Measurements from ENCODE around the gene CLEC4C. TPM values are rescaled to one million over a fixed set of nuclear protein-coding genes. Genes with fewer than 3 reads are reported as not detected.
A peak's percentile ranks its signal among the peaks of the same experiment; 100 is the strongest.

Gene CLEC4C
- total and polyA plus RNA-seq, 10 of the 15 experiments (the other 5 are each of a cell fraction or from before 2014, with no cell fraction given), result 0.38 to 12.2 (median 4.6) TPM

GRCh38 chr12:7750350-7750749 is 3.2 kb upstream of the CLEC4C start:
- no peak for TF ChIP-seq SUZ12 (IDR thresholded peaks at IDR 0.05; ENCODE audit: unreplicated experiment)
- TF ChIP-seq, protein P1, sequence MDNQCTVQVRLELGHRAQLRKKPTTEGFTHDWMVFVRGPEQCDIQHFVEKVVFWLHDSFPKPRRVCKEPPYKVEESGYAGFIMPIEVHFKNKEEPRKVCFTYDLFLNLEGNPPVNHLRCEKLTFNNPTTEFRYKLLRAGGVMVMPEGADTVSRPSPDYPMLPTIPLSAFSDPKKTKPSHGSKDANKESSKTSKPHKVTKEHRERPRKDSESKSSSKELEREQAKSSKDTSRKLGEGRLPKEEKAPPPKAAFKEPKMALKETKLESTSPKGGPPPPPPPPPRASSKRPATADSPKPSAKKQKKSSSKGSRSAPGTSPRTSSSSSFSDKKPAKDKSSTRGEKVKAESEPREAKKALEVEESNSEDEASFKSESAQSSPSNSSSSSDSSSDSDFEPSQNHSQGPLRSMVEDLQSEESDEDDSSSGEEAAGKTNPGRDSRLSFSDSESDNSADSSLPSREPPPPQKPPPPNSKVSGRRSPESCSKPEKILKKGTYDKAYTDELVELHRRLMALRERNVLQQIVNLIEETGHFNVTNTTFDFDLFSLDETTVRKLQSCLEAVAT (IDR thresholded peaks at IDR 0.05), result no peak
- no peak for TF ChIP-seq NKRF (conservative IDR thresholded peaks at IDR 0.05)
- TF ChIP-seq E2F4 (IDR thresholded peaks at IDR 0.05; ENCODE audit: low read depth, low read length), result no peak
- TF ChIP-seq NBN (IDR thresholded peaks at IDR 0.05), result no peak
- no peak for TF ChIP-seq SMC3 (IDR thresholded peaks at IDR 0.05; ENCODE audit: borderline replicate concordance, low read length)
- TF ChIP-seq ZSCAN29 (IDR thresholded peaks at IDR 0.05), result no peak
- no peak for TF ChIP-seq TCF7 (IDR thresholded peaks at IDR 0.05; ENCODE audit: borderline replicate concordance)
- WGBS (ENCODE audit: insufficient coverage, insufficient replicate concordance, low lambda C conversion rate, missing lambda C conversion rate), result 70% methylated on average over 6 of the region's 6 CpGs
- Histone ChIP-seq H3K79me2 (ENCODE audit: control insufficient read depth, insufficient read depth, low read length) (no peaks in the 10 kb centered on the region), H3K36me3 (ENCODE audit: control insufficient read depth in 2 of 2, insufficient read depth in 2 of 2, low read length in 1 of 2) (no peaks in the 10 kb centered on the region), H3K4me3 (no peak overlapping the region), H3K4me1 (ENCODE audit: control insufficient read depth, insufficient read depth, low read length) (peaks cover 34% of the 10 kb centered on the region), H3K9me3 (replicated peaks; ENCODE audit: control insufficient read depth, insufficient read depth, low read length) (no peaks in the 10 kb centered on the region), H2AFZ (ENCODE audit: control insufficient read depth, low read depth, low read length) (no peak overlapping the region), H3K27me3 (replicated peaks in 1 of 2; ENCODE audit: control insufficient read depth in 2 of 2, insufficient read depth in 2 of 2, low read length in 1 of 2) (no peaks in the 10 kb centered on the region), H3K27ac (ENCODE audit: control insufficient read depth, insufficient read depth) (0 out of 2 replicates have a peak overlapping the region, but pooled peaks have one; percentile 20), H3K9ac (ENCODE audit: control insufficient read depth, insufficient read depth, low read length) (no peak overlapping the region), H4K20me1 (ENCODE audit: control insufficient read depth, insufficient read depth) (no peaks in the 10 kb centered on the region), H3K4me2 (ENCODE audit: control insufficient read depth, insufficient read depth) (no peak overlapping the region)
- ATAC-seq, result no peak
- BruUV-seq (replicated peaks), result no TSS peak
- CTCF ChIA-PET, result no interaction called here
- FAIRE-seq, result no peak
- POLR2A ChIA-PET, result no interaction called here
- DNase-seq (ENCODE audit: low read depth, low spot score), result no peak
- in situ Hi-C loops (cut with MboI) (no loop called here), intact Hi-C loops (cut with micrococcal nuclease; ENCODE audit: unreplicated experiment) (no loop called here)
- RAD21 ChIA-PET (ENCODE audit: unreplicated experiment), result no interaction called here
- SMC1A ChIA-PET (ENCODE audit: uncharacterized antibody, unreplicated experiment), result no interaction called here
